HG02973 (cell line): ENCODE data around the gene DDX1.
"Not testable (repeated sequence)": the region's sequence is repeated elsewhere in the genome, so short reads cannot be mapped to it uniquely, and the experiment has no call there.

Experiments
- ATAC-seq: cut with Tn5 transposase; IDR thresholded peaks from one replicate; pipeline ENCODE4 v1.9.1; 2021; ENCODE audit warnings: moderate library complexity; ENCODE audit not compliant: unreplicated experiment

Gene DDX1

DNA sequence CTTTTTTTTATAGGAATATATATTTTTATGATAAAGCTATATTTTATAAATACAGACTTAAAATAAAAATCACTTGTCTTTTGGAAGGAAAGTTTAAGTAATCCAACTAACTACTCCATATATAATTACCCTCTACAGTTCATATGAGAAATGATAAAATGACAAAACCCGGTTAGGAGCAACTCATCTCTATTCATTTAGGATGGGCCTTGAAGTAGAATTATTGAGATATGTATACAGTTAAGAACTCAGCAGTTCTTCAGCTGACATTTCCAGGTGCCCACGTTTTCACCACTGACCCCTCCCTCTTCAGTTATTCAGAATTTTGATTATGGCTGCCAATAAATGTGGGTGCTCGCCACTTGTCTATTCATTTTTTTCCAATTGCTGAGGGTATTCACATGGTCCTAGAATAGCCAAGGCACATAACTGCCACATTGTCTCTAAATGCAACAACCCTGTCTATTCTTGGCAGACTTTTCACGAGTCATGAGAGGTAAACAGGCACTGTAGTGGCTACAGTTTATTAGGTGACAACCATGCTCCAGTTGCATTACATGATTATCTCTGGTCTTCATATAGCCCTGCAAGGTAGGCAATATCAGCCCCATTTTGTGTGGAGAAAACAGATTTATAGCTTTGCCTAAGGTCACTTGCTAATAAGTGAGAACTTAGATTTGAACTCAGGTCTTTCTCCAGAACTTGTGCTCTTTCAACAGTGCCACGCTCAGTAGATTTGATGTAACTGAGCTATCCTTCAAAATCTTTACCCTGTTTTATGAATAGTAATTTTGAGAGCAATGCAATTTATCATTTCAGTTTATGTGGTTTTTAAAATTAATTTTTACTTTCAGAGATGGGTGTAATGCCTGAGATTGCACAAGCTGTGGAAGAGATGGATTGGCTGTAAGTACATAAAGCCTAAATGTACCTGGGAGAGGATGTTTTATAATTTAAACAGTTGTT is 2.9 kb downstream of the DDX1 start:
- ATAC-seq, result no peak

GRCh38 chr2:15595342-15595905 is 3.8 kb downstream of the DDX1 start:
- ATAC-seq, result no peak

- ATAC-seq, result no peak
Observed at GRCh38 chr2:15595936-15596335, 4.3 kb downstream of the DDX1 start.

GRCh38 chr2:15596350-15596749 is 4.7 kb downstream of the DDX1 start:
- ATAC-seq, result no peak

DNA sequence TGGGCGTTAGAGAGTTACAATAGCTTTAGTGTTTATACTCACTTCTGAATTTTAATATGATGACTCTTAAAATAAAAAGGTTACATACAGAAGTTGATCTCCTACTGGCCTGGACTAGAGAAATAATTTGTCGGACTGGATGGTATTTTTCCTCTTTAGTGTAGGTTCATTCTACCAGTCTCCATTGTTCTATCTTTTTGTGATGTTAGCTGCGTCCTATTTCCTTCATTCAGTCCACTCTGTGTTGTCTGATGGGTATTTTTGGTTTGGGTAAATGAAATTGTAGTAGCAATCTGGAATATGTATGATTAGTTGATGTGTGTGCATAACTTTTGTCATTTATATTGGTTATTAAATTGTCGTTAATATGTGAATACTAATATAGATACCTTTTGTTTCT is 5.3 kb downstream of the DDX1 start:
- no peak for ATAC-seq

DNA sequence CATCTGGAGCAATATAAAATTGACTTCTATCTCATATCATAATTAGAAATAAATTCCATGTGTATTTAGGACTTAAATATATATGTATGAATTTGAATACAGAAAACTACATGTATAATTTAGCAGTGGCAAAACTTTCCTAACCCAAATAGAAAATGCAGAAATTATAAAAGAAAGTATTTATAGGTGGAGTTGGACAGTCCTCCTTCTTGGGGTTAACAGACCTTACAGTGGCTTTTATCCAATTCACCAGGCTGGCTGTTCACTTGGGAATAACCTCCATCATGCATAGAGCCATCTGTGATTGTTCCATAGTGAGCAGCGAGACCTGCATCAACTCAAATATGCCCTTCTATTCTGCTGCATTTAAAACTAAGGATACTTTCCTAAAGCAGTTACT is 8.3 kb downstream of the DDX1 start:
- no peak for ATAC-seq

DNA sequence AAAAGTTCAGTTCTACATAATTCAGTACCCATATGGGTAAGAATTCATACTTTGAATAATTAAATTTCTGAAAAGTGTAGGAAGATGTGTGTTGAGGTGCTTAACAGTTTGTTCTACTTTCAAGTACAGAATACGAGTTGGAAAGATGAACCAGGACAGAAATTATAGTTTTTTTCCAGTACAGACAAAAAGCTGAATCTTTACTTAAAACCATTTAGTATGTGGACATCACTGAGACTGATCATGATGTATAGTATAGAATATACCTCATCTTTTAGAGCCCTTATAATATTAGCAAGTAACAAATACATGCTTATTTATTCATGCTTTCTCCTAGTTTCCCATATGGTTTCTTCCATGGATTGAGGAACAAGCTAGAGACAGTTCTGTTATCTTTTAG is 10.0 kb downstream of the DDX1 start:
- ATAC-seq, result no peak

GRCh38 chr2:15602393-15602792 is 10.7 kb downstream of the DDX1 start:
- ATAC-seq, result no peak

DNA sequence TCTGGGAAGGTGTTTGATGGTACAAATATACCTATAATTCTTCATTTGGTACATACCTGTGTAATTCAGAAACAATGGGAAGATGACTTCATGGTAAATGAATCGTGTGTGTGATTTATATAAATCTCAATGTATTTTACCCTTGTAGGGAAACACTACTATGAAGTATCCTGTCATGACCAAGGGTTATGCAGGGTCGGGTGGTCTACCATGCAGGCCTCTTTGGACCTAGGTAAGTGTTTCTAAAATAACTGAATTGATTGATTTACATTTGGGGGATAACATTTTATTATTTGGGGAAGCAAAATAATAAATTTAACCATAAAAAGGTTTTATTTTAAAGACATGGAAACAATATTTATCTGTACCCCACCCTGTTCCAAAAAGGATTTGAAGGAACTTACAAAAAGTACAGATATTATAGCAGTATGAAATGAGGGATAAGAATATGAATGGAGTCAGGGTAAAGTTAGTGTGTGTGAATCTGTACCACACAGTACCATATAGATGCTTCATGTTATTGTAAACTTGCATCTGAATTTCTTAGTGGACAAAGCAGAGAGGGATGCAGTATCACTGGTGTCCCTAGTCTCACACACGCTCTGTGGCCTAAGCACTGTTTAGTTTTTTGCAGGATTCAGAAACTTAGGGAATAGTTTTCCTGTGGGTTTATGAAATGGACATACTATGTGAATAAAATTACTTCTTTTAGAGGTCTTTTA is 11.5 kb downstream of the DDX1 start:
- ATAC-seq, result no peak

GRCh38 chr2:15603948-15604347 is 12.3 kb downstream of the DDX1 start:
- ATAC-seq, result no peak

GRCh38 chr2:15605721-15606120 is 14.1 kb downstream of the DDX1 start:
- ATAC-seq, result no peak

- ATAC-seq, result no peak
Observed at GRCh38 chr2:15606481-15607441, 15.1 kb downstream of the DDX1 start.

DNA sequence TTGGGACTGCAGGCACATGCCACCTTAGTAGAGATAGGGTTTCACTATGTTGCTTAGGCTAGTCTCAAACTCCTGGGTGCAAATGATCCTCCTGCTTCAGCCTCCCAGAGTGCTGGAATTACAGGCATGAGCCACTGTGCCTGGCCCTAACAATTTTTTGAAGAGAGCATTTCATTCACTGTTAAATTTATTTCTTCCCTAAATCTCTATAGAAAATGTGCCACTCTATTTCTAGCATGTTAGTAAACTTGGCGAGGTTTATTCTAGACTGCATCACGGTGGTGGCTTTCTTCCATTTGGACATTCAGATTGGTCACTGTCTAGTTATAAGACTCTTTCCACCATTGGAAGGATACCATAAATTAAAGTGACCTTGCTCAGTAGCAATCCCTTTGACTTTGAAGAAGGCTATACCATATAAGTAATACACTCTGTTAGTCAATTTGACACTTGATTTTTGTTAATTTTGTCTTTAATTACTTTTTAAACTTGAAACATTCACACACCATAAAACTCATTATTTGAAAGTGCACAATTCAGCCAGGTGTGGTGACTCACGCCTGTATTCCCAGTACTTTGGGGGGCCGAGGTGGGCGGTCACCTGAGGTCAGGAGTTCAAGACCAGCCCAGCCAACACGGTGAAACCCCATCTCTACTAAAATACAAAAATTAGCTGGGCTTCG is 16.2 kb downstream of the DDX1 start:
- no peak for ATAC-seq

- ATAC-seq, result no peak
Observed at GRCh38 chr2:15608392-15608761, 16.7 kb downstream of the DDX1 start.

DNA sequence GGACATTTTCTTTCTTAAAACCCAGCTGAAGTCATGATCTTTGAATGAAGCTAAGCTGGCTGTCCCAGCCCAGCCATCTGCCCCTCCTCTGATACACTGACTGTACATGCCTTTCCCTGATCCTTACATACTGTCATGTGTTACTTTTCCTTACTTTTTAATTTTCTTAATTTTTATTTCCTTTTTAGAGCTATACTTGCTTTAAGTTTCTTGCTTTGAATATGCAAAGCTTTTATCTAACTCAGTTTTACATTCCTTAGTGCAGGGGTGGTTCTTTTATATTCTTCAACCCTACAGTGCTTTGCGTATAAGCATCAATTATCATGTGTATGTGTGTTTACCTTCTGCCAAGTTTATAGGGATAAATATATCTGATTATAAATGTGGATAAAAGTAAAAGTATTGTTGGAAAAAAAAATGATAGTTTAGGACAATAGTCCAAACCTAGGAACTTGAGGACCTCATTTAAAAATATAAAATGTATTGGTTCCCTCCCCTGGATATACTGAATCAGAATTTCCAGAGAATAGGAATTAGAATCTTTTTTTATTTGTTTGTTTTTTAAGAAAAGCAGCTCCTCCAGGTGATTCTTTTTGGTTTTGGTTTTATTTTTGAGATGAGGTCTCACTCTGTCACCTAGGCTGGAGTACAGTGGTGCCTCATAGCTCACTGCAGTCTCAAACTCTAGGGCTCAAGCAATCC is 17.8 kb downstream of the DDX1 start:
- no peak for ATAC-seq

DNA sequence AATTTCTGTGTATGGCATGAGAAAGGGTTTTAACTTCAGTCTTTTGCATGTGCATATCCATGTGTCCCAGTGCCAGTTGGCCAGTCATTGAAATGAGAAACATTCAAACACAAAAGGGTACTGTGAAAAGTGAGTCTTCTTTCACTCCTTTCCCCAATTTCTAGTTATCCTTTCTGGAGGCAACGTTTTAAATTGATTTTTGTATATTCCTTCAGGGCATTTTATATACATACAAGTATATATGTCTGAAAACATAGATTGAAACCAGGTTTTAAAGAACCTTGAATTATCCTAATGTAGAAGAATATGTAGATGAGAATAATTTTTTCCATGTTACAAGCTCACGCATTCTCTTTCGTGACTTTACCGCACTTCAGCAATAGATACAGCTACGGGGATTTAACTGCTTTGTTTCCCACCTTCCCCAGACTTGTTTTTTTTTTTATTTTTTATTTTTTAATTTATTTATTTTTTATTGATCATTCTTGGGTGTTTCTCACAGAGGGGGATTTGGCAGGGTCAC is 18.8 kb downstream of the DDX1 start:
- ATAC-seq, result no peak

- ATAC-seq, result not testable (repeated sequence)
Observed at GRCh38 chr2:15612101-15612500, 20.4 kb downstream of the DDX1 start.

DNA sequence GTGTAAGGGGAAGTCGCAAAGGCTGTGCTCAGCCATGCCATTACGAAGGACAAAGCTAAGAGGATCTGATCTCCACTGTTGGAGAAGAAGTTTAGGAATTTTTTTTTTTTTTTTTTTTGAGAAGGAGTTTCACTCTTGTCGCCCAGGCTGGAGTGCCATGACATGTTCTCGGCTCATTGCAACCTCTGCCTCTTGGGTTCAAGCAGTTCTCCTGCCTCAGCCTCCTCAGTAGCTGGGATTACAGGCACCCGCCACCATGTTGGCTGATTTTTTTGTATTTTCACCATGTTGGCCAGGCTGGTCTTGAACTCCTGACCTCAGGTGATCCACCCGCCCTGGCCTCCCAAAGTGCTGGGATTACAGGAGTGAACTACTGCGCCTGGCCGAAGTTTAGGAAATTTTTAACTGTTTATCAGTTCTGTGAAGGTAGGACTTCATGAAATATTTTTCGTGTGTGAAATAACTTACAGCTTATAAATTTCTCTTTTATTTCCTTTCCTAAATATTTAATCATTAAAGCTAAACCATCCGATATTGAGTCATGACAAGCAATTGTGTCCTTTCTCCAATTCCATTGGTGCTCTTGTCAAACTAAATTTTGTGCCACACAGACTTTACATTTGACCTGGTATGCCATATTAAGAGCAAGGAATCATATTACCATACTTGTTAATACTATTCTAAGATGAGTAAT is 22.2 kb downstream of the DDX1 start:
- no peak for ATAC-seq
